Measurements from ENCODE around the gene ZNF391.
"Not testable (repeated sequence)": the region's sequence is repeated elsewhere in the genome, so short reads cannot be mapped to it uniquely, and the experiment has no call there.

The ZNF391 gene

DNA sequence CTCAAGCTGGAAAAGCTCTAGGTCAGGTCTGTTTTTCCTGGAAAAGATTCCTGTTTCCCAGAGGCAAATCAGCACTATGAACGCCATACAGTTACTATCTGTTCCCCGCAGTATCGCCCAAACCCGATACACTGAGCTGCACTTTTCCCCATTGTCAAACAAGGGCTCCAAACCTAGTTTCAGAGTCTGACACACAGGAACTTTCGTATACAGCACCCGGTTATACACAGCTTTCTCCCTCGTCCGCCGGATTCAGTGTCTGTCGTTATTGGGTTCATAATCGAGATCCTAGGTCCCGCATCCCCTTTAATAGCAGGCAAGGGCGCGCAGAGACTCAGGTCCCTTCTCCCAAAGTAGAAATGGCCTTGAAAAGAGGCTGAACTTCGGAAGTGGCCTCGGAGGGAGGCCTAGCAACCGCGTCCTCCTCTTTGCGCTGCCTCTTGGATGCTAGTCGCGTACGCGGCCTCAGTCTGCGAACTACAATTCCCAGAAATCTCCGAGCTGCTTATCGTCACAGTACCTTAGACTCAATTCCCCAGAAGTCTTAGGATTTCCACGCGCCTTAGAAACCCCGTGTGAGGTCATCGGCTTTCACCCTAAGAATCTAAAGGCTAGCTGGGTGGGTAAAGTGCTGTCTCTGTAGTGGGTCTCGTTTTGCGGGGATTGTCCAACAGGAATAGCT, 34.2 kb downstream of the ZNF391 start:
- DNase-seq (ENCODE audit: low read depth in 4 of 4, low spot score in 1 of 4) = no peak

DNA sequence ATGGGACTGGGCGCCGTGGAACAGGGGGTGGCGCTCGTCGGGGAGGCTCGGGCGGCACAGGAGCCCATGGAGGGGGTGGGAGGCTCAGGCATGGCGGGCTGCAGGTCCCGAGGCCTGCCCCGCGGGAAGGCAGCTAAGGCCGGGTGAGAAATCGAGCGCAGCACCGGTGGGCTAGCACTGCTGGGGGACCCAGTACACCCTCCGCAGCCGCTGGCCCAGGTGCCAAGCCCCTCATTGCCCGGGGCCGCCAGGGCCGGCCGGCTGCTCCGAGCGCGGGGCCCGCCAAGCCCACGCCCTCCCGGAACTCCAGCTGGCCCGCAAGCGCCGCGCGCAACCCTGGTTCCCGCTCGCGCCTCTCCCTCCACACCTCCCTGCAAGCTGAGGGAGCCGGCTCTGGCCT, 36.3 kb downstream of the ZNF391 start:
- not testable (repeated sequence) for DNase-seq (ENCODE audit: low read depth in 4 of 4, low spot score in 1 of 4)

DNA sequence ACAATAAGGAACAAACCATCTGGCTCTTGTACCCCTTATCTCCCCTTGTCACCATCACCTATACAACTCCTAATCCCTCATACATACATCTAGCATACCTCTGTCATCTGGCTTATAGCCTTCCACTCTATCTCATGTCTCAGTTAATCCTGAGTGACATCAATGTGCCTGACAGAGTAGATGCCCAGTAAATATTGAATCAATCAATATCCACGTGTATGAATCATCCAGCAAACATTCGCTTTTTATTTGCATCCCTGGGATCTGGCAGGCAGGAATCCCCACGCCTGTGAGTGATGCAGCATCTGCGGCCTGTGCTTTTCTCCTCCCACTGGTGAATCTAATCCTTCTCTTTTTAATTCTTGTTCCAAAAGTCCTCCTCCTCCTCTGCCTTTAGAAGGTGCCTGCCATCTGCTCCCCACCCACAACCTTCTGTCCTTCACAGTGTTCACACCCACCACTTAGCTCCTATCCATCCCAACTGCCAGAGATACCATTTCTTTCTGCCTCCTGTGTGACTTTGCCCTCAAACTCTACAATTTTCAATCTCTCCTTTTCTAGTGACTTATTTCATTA, 37.6 kb downstream of the ZNF391 start:
- DNase-seq (ENCODE audit: low read depth in 4 of 4, low spot score in 1 of 4) = no peak

DNA sequence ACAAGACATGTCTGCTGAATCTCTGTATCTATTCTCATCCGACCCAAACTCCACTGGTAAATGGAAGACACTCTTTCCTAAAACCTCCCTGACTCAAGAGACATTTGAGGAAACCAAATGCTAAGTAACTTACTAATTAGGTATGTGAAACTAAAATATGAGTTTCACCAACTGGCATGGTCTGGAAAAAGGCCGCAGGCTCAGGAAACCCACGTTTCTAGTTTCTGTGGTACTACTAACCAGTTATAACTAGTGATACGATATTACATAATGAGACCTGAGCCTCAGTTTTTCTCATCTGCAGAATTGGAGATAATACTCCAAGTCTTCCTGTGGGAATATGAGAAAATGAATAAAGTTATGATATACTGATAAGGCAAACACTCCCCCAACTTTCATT, 39.9 kb downstream of the ZNF391 start:
- no peak for DNase-seq (ENCODE audit: low read depth in 4 of 4, low spot score in 1 of 4)

GRCh38 chr6:27428966-27429365, 40.4 kb downstream of the ZNF391 start:
- DNase-seq (ENCODE audit: low read depth in 4 of 4, low spot score in 1 of 4) = no peak

GRCh38 chr6:27433714-27434113, 45.2 kb downstream of the ZNF391 start:
- DNase-seq (ENCODE audit: low read depth in 4 of 4, low spot score in 1 of 4) = no peak

GRCh38 chr6:27439371-27439770, 50.8 kb downstream of the ZNF391 start:
- no peak for DNase-seq (ENCODE audit: low read depth in 4 of 4, low spot score in 1 of 4)

DNA sequence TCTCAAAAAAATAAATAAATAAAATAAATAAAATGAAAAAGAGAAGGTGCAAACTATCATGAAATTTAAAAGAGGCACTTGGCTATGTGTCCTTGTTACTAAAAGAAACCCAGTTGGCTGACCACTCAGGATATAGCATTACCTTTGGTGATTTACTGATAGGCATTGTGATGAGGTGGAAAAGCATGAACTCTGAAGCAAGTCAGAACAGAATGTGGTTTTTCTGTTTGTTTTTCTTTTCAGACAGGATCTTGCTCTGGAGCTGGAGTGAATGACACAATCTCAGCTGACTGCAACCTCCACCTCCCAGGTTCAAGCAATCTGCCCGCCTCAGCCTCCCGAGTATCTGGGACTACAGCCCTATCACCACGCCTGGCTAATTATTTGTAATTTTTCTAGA, 52.4 kb downstream of the ZNF391 start:
- no peak for DNase-seq (ENCODE audit: low read depth in 4 of 4, low spot score in 1 of 4)

DNA sequence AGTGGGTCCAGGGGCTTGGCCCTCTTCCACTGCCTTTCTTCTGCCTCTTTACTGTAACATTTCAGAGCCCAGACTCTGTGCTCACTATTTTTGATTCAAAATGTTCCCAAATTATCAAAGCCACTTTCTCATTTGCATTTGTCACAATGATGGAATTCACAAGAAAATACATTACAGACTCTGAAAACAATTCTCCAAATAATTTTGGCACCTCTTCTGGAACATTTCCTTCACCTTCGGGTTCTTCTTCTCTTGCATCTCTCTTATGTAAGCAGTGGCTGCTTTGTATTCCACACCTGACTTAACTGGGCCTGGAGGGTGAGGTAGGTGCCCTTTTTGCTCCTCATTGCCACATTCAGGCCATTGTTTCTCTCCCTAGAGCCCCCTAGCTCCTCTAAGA, 54.4 kb downstream of the ZNF391 start:
- no peak for DNase-seq (ENCODE audit: low read depth in 4 of 4, low spot score in 1 of 4)

- no peak for DNase-seq (ENCODE audit: low read depth in 4 of 4, low spot score in 1 of 4)
These were observed 59.9 kb downstream of the ZNF391 start for GRCh38 chr6:27448456-27448855.

- no peak for DNase-seq (ENCODE audit: low read depth in 4 of 4, low spot score in 1 of 4)
These were observed 63.3 kb downstream of the ZNF391 start for GRCh38 chr6:27451660-27452390.

DNA sequence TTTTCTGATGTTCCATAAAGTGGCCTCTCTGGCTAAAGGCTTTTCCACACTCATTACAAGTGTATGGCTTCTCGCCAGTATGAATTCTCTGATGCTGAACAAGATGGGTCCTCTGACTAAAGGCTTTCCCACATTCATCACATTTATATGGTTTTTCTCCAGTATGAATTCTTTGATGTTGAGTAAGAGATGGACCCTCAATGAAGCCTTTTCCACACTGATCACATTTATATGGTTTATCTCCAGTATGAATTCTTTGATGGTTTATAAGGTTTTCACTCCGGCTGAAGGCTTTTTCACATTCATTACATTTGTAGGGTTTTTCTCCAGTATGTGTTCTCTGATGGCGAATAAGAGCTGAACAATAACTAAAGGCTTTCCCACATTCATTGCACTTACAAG, 63.9 kb downstream of the ZNF391 start:
- no peak for DNase-seq (ENCODE audit: low read depth in 4 of 4, low spot score in 1 of 4)

All from stimulated activated CD4-positive, alpha-beta T cell treated with anti-CD3 and anti-CD28 coated beads, Interleukin-1b, Interleukin-23, amount 100 ng/mL, for 24 hours (primary cell).